Suppressor macrophage (primary cell): ENCODE data around the gene UBR7.
"Not testable (repeated sequence)": the region's sequence is repeated elsewhere in the genome, so short reads cannot be mapped to it uniquely, and the experiment has no call there.

Experiments used
- DNase-seq, 4 experiments: peaks; one replicate each; pipeline ENCODE4 v3.0.0-alpha.2; 2020 to 2022
- total RNA-seq, 17 experiments: gene quantifications; one replicate each; lab custom pipeline; 2026; ENCODE audit warnings: mixed read lengths in 6 of 17, inconsistent platforms in 3 of 17; lab: John Stamatoyannopoulos, UW

UBR7 gene
- total RNA-seq: 11.4 to 69.1 (median 45.9) reads per million in 17 experiments

DNA sequence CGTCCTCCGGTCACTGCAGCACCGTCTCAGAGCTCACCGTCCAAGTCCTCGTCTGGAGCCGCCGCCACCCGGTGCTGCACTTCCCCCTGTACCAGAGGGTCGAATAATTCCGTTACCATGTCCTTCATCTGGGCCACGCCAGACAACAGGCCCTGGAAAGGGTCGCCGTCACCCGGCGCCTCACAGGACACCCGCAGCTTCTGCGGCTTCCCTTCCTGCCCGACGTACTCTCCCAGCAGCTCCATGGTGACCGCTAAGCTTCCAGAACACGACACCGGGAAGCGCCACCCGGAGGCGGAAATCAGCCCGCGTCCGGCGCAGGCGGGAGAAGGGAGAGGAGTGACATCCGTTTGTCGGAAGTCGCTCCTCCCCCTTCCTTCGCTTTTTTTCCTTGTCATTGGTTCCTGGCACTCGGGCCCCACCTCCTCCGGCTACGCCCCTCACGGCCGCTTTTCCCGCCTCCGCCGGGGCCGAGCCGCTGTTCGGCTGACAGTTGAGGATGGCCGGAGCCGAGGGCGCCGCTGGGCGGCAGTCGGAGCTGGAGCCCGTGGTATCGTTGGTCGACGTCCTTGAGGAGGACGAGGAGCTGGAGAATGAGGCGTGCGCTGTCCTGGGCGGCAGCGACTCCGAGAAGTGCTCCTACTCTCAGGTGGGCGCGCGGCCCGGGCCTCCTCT lies at the start of gene UBR7, which contains the start of gene GON7:
Gene UBR7 (plus strand): TSS at position 464 of the 675 bp plus-strand sequence. CDS start 36 bp downstream, at position 500.
Gene GON7 (minus strand): TSS at position 273 of the 675 bp plus-strand sequence. CDS start 28 bp downstream, at position 245.
- DNase-seq: peak; percentile 98 to 99 (median 98)

DNA sequence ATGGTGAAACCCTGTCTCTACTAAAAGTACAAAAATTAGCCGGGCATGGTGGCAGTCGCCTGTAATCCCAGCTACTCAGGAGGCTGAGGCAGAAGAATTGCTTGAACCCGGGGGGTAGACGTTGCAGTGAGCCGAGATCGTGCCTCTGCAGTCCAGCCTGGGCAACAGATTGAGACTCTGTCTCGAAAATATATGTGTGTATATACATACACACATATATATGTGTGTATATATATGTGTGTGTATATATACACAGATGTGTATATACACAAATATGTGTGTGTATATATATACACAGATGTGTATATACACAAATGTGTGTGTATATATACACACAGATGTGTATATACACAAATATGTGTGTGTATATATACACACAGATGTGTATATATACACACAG lies 48.7 kb upstream of the UBR7 start:
- DNase-seq: not testable (repeated sequence)

DNA sequence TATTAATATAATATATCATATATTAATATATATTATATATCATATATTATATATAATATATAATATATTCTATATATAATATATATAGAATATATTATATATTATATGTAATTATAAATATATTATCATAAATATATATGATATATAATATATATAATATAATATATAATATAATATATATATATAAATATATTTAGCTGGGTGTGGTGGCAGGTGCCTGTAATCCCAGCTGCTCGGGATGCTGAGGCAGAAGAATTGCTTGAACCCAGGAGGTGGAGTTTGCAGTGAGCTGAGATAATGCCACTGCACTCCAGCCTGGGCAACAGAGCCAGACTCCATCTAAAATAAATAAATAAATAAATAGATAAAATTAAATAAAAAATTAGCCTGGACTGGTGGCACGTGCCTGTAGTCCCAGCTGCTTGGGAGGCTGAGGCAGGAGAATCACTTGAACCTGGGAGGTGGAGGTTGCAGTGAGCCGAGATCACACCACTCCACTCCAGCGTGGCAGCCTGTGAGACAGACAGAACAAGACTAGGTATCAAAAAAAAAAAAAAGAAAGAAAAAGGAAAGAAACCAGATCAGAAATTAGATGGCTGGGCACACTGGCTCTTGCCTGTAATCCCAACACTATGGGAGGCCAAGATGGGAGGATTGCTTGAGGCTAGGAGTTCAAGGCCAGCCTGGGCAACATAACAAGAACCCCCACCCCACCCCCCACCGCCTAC lies 47.3 kb upstream of the UBR7 start:
- not testable (repeated sequence) for DNase-seq

DNA sequence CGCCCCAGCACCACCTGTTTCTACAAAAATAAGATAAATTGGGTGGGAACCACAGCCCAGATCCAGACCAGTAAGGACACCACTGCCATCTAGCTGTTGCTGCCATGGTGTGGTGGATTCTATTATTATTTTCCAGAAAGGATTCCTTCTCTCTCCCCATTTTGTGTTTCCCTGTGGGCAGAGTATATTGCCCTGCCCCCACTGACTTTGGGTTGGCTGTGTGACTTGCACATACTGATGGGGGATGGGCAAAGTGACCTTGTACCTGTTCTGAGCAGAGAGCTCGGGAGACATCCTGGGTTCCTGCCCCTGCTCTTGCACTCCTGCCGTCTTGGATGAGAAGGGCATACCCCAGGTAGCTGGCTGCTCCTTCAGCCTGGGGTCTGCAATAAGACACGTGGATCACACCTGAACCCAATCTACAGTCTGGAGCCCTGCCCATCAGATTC lies 46.7 kb upstream of the UBR7 start:
- peak in 3 of 4 experiments; percentile 38 to 50 (median 49) for DNase-seq

GRCh38 chr14:93161411-93161940 lies 45.6 kb upstream of the UBR7 start:
- no peak for DNase-seq

GRCh38 chr14:93163564-93163963 lies 43.5 kb upstream of the UBR7 start:
- DNase-seq: no peak

DNA sequence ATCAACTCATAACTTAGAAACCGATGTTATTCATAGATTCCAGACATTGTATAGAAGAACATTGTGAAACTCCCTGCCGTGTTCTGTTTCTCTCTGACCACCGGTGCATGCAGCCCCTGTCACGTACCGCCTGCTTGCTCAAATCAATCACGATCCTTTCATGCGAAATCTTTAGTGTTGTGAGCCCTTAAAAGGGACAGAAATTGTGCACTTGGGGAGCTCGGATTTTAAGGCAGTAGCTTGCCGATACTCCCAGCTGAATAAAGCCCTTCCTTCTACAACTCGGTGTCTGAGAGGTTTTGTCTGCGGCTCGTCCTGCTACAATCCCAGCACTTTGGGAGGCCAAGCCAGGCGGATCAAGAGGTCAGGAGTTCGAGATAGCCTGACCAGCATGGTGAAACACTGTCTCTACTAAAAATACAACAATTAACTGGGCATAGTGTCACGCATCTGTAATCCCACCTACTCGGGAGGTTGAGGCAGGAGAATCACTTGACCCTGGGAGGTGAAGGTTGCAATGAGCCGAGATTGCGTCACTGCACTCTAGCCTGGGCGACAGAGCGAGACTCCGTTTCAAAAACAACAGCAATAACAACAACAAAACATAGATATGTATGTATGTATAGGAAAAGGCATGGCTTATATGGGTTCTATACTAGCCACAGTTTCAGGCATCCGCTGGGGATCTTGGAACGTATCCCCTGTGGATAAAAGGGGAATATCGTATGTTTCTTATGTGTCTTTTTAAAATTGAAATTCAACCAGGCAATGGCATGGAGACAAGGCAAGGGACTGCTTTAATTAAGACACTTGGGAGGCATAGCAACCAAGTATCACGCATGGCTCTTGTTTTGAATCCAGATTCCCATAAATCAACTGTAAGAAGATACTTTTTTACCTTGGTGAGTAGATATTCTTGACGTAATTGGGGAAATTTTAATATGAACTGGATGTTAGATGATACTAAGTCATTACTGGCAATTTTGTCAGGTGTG lies 41.5 kb upstream of the UBR7 start:
- not testable (repeated sequence) for DNase-seq

- DNase-seq: not testable (repeated sequence)
These were observed 38.4 kb upstream of the UBR7 start for GRCh38 chr14:93168610-93169009.

DNA sequence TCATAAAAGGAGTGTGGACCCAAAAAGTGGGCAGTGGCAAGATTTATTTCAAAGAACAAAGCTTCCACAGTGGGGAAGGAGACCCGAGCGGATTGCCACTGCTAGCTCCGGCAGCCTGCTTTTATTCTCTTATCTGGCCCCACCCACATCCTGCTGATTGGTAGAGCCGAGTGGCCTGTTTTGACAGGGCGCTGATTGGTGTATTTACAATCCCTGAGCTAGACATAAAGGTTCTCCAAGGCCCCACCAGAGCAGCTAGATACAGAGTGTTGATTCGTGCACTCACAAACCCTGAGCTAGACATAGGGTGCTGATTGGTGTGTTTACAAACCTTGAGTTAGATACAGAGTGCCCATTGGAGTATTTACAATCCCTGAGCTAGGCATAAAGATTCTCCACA lies 37.4 kb upstream of the UBR7 start:
- not testable (repeated sequence) for DNase-seq

DNA sequence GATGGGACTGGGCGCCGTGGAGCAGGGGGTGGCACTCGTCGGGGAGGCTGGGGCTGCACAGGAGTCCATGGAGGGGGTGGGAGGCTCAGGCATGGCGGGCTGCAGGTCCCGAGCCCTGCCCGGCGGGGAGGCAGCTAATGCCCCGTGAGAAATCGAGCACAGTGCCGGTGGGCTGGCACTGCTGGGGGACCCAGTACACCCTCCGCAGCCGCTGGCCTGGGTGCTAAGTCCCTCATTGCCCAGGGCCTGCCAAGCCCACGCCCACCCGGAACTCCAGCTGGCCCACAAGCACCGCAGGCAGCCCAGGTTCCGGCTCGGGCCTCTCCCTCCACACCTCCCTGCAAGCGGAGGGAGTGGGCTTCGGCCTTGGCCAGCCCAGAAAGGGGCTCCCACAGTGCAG lies 36.9 kb upstream of the UBR7 start:
- not testable (repeated sequence) for DNase-seq

DNA sequence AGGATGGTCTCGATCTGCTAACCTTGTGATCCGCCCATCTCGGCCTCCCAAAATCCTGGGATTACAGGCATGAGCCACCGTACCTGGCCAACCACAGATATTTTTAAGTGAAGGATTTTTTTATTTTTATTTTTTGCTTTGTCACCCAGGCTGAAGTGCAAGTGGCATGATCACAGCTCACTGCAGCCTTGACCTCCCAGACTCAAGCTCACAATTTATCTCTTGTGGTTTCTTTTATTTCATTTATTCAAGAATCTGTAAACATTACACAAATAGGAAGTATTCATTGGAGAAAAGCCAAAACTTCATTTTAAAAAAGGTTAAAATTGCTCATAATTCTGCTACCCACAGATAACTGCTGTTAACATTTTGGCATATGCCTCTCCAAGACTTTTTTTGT lies 35.7 kb upstream of the UBR7 start:
- no peak for DNase-seq

DNA sequence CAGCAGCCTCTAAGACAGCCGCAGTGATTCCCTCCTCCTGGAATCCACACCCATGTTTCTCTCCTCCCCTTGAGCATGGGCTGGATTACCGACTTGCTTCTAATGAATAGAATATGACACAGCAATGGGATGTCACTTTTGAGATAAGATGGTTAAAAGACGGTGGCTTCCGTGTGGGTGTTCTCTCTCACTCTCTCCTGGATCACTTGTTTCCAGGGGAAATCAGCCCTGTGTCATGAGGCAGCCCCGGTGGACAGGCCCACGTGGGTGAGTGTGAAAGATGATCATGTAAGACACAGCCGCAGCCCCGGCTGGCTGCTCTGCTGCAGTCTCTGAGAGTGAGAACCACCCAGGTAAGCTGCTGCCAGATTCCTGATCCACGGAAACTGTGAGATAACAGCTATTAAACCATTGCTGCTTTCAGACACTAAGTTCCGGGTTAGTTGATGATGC lies 33.1 kb upstream of the UBR7 start:
- no peak for DNase-seq

DNA sequence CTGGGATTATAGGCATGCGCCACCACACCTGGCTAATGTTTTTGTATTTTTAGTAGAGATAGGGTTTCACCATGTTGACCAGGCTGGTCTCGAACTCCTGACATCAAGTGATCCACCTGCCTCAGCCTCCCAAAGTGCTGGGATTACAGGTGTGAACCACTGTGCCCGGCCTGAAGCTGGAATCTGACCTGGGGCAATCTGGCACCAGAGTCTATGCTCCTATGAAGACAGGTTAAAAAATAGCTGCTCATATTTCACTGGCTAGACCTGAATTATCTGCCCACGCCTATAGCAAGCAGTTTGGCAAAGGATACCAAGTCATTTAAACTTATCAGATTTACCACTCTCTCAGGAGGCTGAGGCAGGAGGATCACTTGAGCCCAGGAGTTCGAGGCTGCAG lies 32.3 kb upstream of the UBR7 start:
- DNase-seq: not testable (repeated sequence)

DNA sequence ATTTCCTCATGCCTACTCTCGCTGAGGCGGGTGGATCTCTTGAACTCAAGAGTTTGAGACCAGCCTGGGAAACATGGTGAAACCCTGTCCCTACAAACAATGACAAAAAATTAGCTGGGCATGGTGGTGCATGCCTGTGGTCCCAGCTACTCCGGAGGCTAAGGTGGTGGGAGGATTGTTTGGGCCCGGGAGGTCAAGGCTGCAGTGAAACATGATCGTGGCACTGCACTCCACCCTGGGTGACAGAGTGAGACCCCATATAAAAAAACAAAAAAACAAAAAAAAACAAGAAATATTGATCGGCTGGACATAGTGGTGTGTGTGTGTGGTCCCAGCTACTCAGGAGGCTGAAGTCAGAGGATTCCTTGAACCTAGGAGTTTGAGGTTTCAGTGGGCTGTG lies 31.6 kb upstream of the UBR7 start:
- no peak for DNase-seq

GRCh38 chr14:93183596-93184317 lies 23.3 kb upstream of the UBR7 start:
- no peak for DNase-seq

- DNase-seq: peak; percentile 95 to 97 (median 96)
These were observed 22.4 kb upstream of the UBR7 start, which contains the start of the genes LYSET and MOAP1 for GRCh38 chr14:93184391-93185348. TSS of gene LYSET (plus strand) at chr14:93185317. CDS start at chr14:93185406, 89 bp downstream. TSS of gene MOAP1 (minus strand) at chr14:93184897. CDS start at chr14:93184242, 655 bp downstream.

GRCh38 chr14:93185349-93185720 lies 21.7 kb upstream of the UBR7 start:
- DNase-seq: no peak

DNA sequence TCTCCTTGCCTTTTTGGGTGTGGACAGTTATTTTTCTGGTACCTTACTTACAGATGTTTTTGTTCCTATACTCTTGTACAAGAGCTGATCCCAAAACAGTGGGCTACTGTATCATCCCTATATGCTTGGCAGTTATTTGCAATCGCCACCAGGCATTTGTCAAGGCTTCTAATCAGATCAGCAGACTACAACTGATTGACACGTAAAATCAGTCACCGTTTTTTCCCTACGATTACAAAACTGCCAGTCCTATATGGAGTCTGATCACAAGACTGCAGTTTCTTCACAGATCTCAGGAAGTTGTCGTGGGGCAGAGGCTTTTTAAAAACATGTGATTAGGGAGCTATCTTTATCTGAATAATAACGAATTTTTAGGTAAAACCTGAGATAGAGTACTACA lies 20.6 kb upstream of the UBR7 start:
- DNase-seq: peak; percentile 83 to 96 (median 92)

GRCh38 chr14:93186956-93187355 lies 20.1 kb upstream of the UBR7 start:
- peak in 2 of 4 experiments; percentile 41 to 55 for DNase-seq
